GM18520 (cell line): ENCODE data around the gene COX8C.
"Not testable (repeated sequence)": the region's sequence is repeated elsewhere in the genome, so short reads cannot be mapped to it uniquely, and the experiment has no call there.

Experiments
- ATAC-seq: cut with Tn5 transposase; IDR thresholded peaks from one replicate; pipeline ENCODE4 v1.9.1; 2021; ENCODE audit not compliant: unreplicated experiment

The COX8C gene

GRCh38 chr14:93368996-93369712, 22.2 kb downstream of the COX8C start:
- no peak for ATAC-seq

- peak; percentile 71 for ATAC-seq
Measured at GRCh38 chr14:93369713-93370266, 22.8 kb downstream of the COX8C start.

- ATAC-seq = peak; percentile 91
Measured at GRCh38 chr14:93375673-93376156, 28.7 kb downstream of the COX8C start.

GRCh38 chr14:93379831-93380230, 32.8 kb downstream of the COX8C start:
- no peak for ATAC-seq

GRCh38 chr14:93381644-93382043, 34.7 kb downstream of the COX8C start:
- no peak for ATAC-seq

- ATAC-seq = not testable (repeated sequence)
Measured at GRCh38 chr14:93384256-93384655, 37.3 kb downstream of the COX8C start.

GRCh38 chr14:93395231-93395630, 48.2 kb downstream of the COX8C start:
- ATAC-seq = no peak

- no peak for ATAC-seq
Measured at GRCh38 chr14:93396456-93396855, 49.5 kb downstream of the COX8C start.
